IMR-90 (cell line): Measurements from ENCODE around the gene KLRF2. TPM values are rescaled to one million over a fixed set of nuclear protein-coding genes. Genes with fewer than 3 reads are reported as not detected.

Source experiments
- ATAC-seq: fragments of 200-7000 bp; cut with Tn5 transposase; 2 replicates; pipeline ENCODE4 v1.9.1; 2020; ENCODE audit warnings: low read depth, mild to moderate bottlenecking, moderate library complexity
- BruUV-seq: library from RNA; stranded (reverse); fragments of 400-500 nt; replicated peaks from 2 replicates; lab custom pipeline; 2021; lab: Mats Ljungman, UMichigan
- CTCF ChIA-PET: fragments of 300-600 bp; formaldehyde crosslinking; extraction: SDS; loops from one replicate; lab custom pipeline; 2021; ENCODE audit warnings: antibody characterized with exemption; lab: Yijun Ruan, JAX
- POLR2A ChIA-PET: fragments of 300-600 bp; sonication (Branson Sonifier 250); formaldehyde crosslinking; loops from one replicate; lab custom pipeline; 2022; ENCODE audit warnings: antibody characterized with exemption; ENCODE audit not compliant: unreplicated experiment; lab: Charles Lee
- DNase-seq: peaks from one replicate; pipeline ENCODE4 v3.0.0; 2013
- H2AFZ ChIP-seq: replicated peaks from 2 replicates; pipeline ENCODE3; 2013; ENCODE audit warnings: low read length, mild to moderate bottlenecking; ENCODE audit not compliant: poor library complexity
- H2AK5ac ChIP-seq: 2 replicates; pipeline ENCODE4 v1.6.1; 2013; ENCODE audit warnings: low read depth, low read length, inconsistent platforms
- H2AK9ac ChIP-seq: replicated peaks from 2 replicates; pipeline ENCODE3; 2013; ENCODE audit warnings: mild to moderate bottlenecking, low read depth, low read length, moderate library complexity; ENCODE audit not compliant: poor library complexity
- H2BK120ac ChIP-seq: 2 replicates; pipeline ENCODE4 v1.6.1; 2013; ENCODE audit warnings: low read depth, low read length, inconsistent platforms
- H2BK15ac ChIP-seq: 3 replicates; pipeline ENCODE4 v1.6.1; 2013; ENCODE audit warnings: low read depth, low read length, inconsistent platforms
- H2BK20ac ChIP-seq: 2 replicates; pipeline ENCODE4 v1.6.1; 2013; ENCODE audit warnings: low read depth, mild to moderate bottlenecking, inconsistent platforms, low read length, moderate library complexity
- H2BK5ac ChIP-seq: 2 replicates; pipeline ENCODE4 v1.6.1; 2013; ENCODE audit warnings: mild to moderate bottlenecking, low read depth, low read length, inconsistent platforms; ENCODE audit not compliant: poor library complexity, severe bottlenecking
- H3K14ac ChIP-seq: replicated peaks from 2 replicates; pipeline ENCODE4 v1.6.1; 2013; ENCODE audit warnings: low read depth, low read length, inconsistent platforms
- H3K18ac ChIP-seq: 2 replicates; pipeline ENCODE4 v1.6.1; 2013; ENCODE audit warnings: low read depth, low read length, control low read depth
- H3K23ac ChIP-seq: 2 replicates; pipeline ENCODE4 v1.6.1; 2013; ENCODE audit warnings: low read depth, low read length, inconsistent platforms
- H3K27ac ChIP-seq: 2 replicates; pipeline ENCODE4 v1.5.1; 2013; ENCODE audit warnings: mild to moderate bottlenecking, control low read depth, low read length; ENCODE audit not compliant: insufficient read depth
- H3K27me3 ChIP-seq: 2 replicates; pipeline ENCODE4 v1.6.1; 2013; ENCODE audit warnings: low read length; ENCODE audit not compliant: control insufficient read depth, insufficient read depth
- H3K36me3 ChIP-seq: 2 replicates; pipeline ENCODE4 v1.6.1; 2013; ENCODE audit warnings: low read length, mixed read lengths; ENCODE audit not compliant: control insufficient read depth, insufficient read depth
- H3K4ac ChIP-seq: 2 replicates; pipeline ENCODE4 v1.6.1; 2013; ENCODE audit warnings: low read depth, low read length, inconsistent platforms
- H3K4me1 ChIP-seq: 2 replicates; pipeline ENCODE4 v1.6.1; 2013; ENCODE audit warnings: low read length, mixed read lengths; ENCODE audit not compliant: control insufficient read depth, insufficient read depth
- H3K4me2 ChIP-seq: 2 replicates; pipeline ENCODE4 v1.6.1; 2013; ENCODE audit warnings: low read depth, mild to moderate bottlenecking, control low read depth, low read length, moderate library complexity
- H3K4me3 ChIP-seq: 2 replicates; pipeline ENCODE4 v1.5.1; 2013; ENCODE audit warnings: low read depth, mild to moderate bottlenecking, control low read depth, low read length, moderate library complexity; ENCODE audit not compliant: insufficient read depth
- H3K56ac ChIP-seq: 2 replicates; pipeline ENCODE4 v1.6.1; 2013; ENCODE audit warnings: low read length, inconsistent platforms; ENCODE audit not compliant: insufficient read depth; ENCODE audit errors: extremely low read depth
- H3K79me1 ChIP-seq, 2 experiments: 2 replicates each; pipeline ENCODE4 v1.6.1; 2013; ENCODE audit warnings: low read length in 2 of 2, inconsistent platforms in 1 of 2, low read depth in 1 of 2
- H3K9ac ChIP-seq: 2 replicates; pipeline ENCODE4 v1.6.1; 2013; ENCODE audit warnings: low read depth, low read length, control low read depth
- H3K9me1 ChIP-seq: 2 replicates; pipeline ENCODE4 v1.6.1; 2013; ENCODE audit warnings: low read length, inconsistent platforms; ENCODE audit not compliant: insufficient read depth
- H3K9me3 ChIP-seq: 2 replicates; pipeline ENCODE4 v1.6.1; 2013; ENCODE audit warnings: low read length; ENCODE audit not compliant: control insufficient read depth, insufficient read depth
- H4K20me1 ChIP-seq: 2 replicates; pipeline ENCODE4 v1.6.1; 2013; ENCODE audit warnings: low read length, inconsistent platforms; ENCODE audit not compliant: insufficient read depth
- H4K5ac ChIP-seq: 2 replicates; pipeline ENCODE4 v1.6.1; 2013; ENCODE audit warnings: mild to moderate bottlenecking, low read depth, low read length, control low read depth
- H4K8ac ChIP-seq, 2 experiments: 2 replicates each; pipeline ENCODE4 v1.6.1; 2013; ENCODE audit warnings: low read depth in 2 of 2, low read length in 2 of 2, control low read depth in 1 of 2, inconsistent platforms in 1 of 2
- H4K91ac ChIP-seq: 2 replicates; pipeline ENCODE4 v1.6.1; 2013; ENCODE audit warnings: low read depth, low read length, inconsistent platforms; ENCODE audit not compliant: insufficient read depth
- BHLHE40 ChIP-seq: fragments of 150-350 bp; IDR thresholded peaks from 2 replicates; pipeline ENCODE4 v1.6.1; 2016; ENCODE audit warnings: mild to moderate bottlenecking, low read depth, low read length
- CEBPB ChIP-seq: IDR thresholded peaks from 2 replicates; pipeline ENCODE4 v1.6.1; 2012; ENCODE audit warnings: low read depth, low read length, improper control_type of control experiment
- CHD1 ChIP-seq: IDR thresholded peaks from 2 replicates; pipeline ENCODE4 v1.6.1; 2012; ENCODE audit warnings: low read depth, low read length, improper control_type of control experiment
- CTCF ChIP-seq: conservative IDR thresholded peaks from 2 replicates; pipeline ENCODE4 v1.5.1; 2012; ENCODE audit warnings: mild to moderate bottlenecking, low read depth, low read length, improper control_type of control experiment
- ELK1 ChIP-seq: fragments of 150-350 bp; IDR thresholded peaks from 2 replicates; pipeline ENCODE4 v1.6.1; 2016; ENCODE audit warnings: low read depth, mild to moderate bottlenecking, low read length, moderate library complexity, borderline replicate concordance
- FOS ChIP-seq: fragments of 150-350 bp; IDR thresholded peaks from 2 replicates; pipeline ENCODE4 v1.6.1; 2016; ENCODE audit warnings: low read depth, low read length
- MAFK ChIP-seq: IDR thresholded peaks from 2 replicates; pipeline ENCODE4 v1.6.1; 2012; ENCODE audit warnings: low read depth, low read length, improper control_type of control experiment
- MAZ ChIP-seq: IDR thresholded peaks from 2 replicates; pipeline ENCODE4 v1.6.1; 2012; ENCODE audit warnings: low read depth, mild to moderate bottlenecking, low read length, improper control_type of control experiment, moderate library complexity, borderline replicate concordance
- MXI1 ChIP-seq: IDR thresholded peaks from 2 replicates; pipeline ENCODE4 v1.6.1; 2012; ENCODE audit warnings: low read depth, mild to moderate bottlenecking, low read length, moderate library complexity, borderline replicate concordance
- NFE2L2 ChIP-seq: fragments of 150-350 bp; IDR thresholded peaks from 2 replicates; pipeline ENCODE4 v1.6.1; 2016; ENCODE audit warnings: low read depth, mild to moderate bottlenecking, low read length
- POLR2A ChIP-seq: IDR thresholded peaks from 2 replicates; pipeline ENCODE4 v1.6.1; 2012; ENCODE audit warnings: mild to moderate bottlenecking, low read depth, low read length
- RAD21 ChIP-seq: IDR thresholded peaks from 2 replicates; pipeline ENCODE4 v1.6.1; 2012; ENCODE audit warnings: low read length, improper control_type of control experiment
- RCOR1 ChIP-seq: IDR thresholded peaks from 2 replicates; pipeline ENCODE4 v1.6.1; 2012; ENCODE audit warnings: mild to moderate bottlenecking, low read length, improper control_type of control experiment; ENCODE audit not compliant: insufficient replicate concordance
- RFX5 ChIP-seq: IDR thresholded peaks from 2 replicates; pipeline ENCODE4 v1.8.0; 2012; ENCODE audit warnings: low read depth, mild to moderate bottlenecking, low read length, moderate library complexity
- SMC3 ChIP-seq: fragments of 150-350 bp; IDR thresholded peaks from 2 replicates; pipeline ENCODE4 v1.6.1; 2016; ENCODE audit warnings: low read depth, mild to moderate bottlenecking, antibody characterized with exemption, low read length, moderate library complexity
- WGBS, 2 experiments: methylation state at CpG; one replicate each; pipeline versions ENCODE4 v1.1.5 to v1.1.7; 2013; ENCODE audit warnings: missing lambda C conversion rate in 2 of 2; ENCODE audit not compliant: insufficient read length in 1 of 2; ENCODE audit errors: extremely low coverage in 2 of 2; 5-methylcytosine and 5-hydroxymethylcytosine counted together
- dilution Hi-C: fragments of 300-500 bp; cut with HindIII; formaldehyde crosslinking; loops from one replicate; pipeline ENCODE4 v1.14.3; 2018; ENCODE audit warnings: low sequenced_read_pairs; ENCODE audit not compliant: unreplicated experiment
- in situ Hi-C: fragments of 300-500 bp; cut with MboI; formaldehyde crosslinking; loops from 3 replicates; pipeline ENCODE4 v1.14.3; 2019; ENCODE audit warnings: low sequenced_read_pairs, inconsistent platforms, mixed read lengths
- intact Hi-C: fragments of 100-400 bp; cut with micrococcal nuclease; formaldehyde crosslinking; loops from 2 replicates; pipeline ENCODE4 v1.10.0; 2022
- polyA plus RNA-seq, 3 experiments: library from polyadenylated mRNA; depleted of rRNA; stranded (reverse); fragments of >200 nt; gene quantifications; 2 replicates each; pipeline ENCODE4 v1.2.3, GENCODE V29; 2012; ENCODE audit warnings: low replicate concordance in 1 of 3
- total RNA-seq: library from RNA; depleted of rRNA; stranded (reverse); fragments of >200 nt; gene quantifications from 2 replicates; pipeline ENCODE4 v1.2.3, GENCODE V29; 2012
- TF ChIP-seq, protein P1 (sequence below): fragments of 150-350 bp; IDR thresholded peaks from 2 replicates; pipeline ENCODE4 v1.6.1; 2017; ENCODE audit warnings: mild to moderate bottlenecking, antibody characterized with exemption, low read length, low read depth

The KLRF2 gene
- total and polyA plus RNA-seq, 2 of the 4 experiments (the other 2 are of a cell fraction): not detected

DNA sequence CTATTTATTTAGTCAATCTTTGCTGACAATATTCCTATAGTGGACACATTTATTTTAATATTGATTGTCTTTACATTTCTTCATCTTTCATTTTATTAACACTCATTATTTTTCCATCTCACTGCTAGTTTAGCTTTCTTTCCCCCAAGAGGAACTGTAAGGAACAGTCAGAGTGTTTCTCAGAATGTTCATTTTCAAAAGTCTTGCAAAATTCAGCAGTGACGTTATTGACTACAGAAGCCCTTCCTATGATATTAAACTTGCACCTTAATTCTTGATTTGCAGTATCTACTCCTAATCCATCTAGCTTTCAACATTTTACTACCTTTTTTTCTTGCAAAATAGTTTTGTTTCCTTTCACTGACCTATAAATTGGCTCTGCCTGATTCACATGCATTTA, 25.1 kb upstream of the KLRF2 start:
- Histone ChIP-seq H3K4me1 (no peaks in the 10 kb centered on the region), H2BK20ac (no peak overlapping the region), H3K4ac (no peak overlapping the region), H3K4me3 (no peak overlapping the region), H3K23ac (no peak overlapping the region), H2BK120ac (no peak overlapping the region), H2AK5ac (no peak overlapping the region), H3K9me3 (no peaks in the 10 kb centered on the region), H4K20me1 (no peaks in the 10 kb centered on the region), H3K18ac (no peak overlapping the region), H3K14ac (no peak overlapping the region), H4K5ac (no peak overlapping the region), H2AK9ac (no peak overlapping the region), H2BK5ac (no peak overlapping the region), H2AFZ (no peak overlapping the region), H4K8ac (no peak overlapping the region), H3K56ac (no peak overlapping the region), H3K79me1 (no peaks in the 10 kb centered on the region), H3K27me3 (no peaks in the 10 kb centered on the region), H3K36me3 (no peaks in the 10 kb centered on the region), H3K9me1 (no peaks in the 10 kb centered on the region), H3K9ac (no peak overlapping the region), H4K91ac (no peak overlapping the region), H2BK15ac (no peak overlapping the region), H3K4me2 (no peak overlapping the region), H3K27ac (no peak overlapping the region)
- no TSS peak for BruUV-seq
- CTCF ChIA-PET: no interaction called here
- intact Hi-C loops: no loop called here
- POLR2A ChIA-PET: no interaction called here
- dilution Hi-C loops: no loop called here
- in situ Hi-C loops: no loop called here
- TF ChIP-seq MAFK (no peak), RAD21 (no peak), NFE2L2 (no peak), RCOR1 (no peak), ELK1 (no peak), MXI1 (no peak), CTCF (no peak), RFX5 (no peak), MAZ (no peak), SMC3 (no peak), POLR2A (no peak), BHLHE40 (no peak), FOS (no peak), CHD1 (no peak), CEBPB (no peak)
- TF ChIP-seq, protein P1, sequence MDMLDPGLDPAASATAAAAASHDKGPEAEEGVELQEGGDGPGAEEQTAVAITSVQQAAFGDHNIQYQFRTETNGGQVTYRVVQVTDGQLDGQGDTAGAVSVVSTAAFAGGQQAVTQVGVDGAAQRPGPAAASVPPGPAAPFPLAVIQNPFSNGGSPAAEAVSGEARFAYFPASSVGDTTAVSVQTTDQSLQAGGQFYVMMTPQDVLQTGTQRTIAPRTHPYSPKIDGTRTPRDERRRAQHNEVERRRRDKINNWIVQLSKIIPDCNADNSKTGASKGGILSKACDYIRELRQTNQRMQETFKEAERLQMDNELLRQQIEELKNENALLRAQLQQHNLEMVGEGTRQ: no peak
- no peak for ATAC-seq
- 40% methylated on average over 1 of the region's 1 CpG; no CpG with 5 or more reads in 1 of the 2 experiments for WGBS, 2 experiments
- no peak for DNase-seq
